Prostate gland (tissue), 2 donors: ENCODE data around the gene GPHB5. TPM values are rescaled to one million over a fixed set of nuclear protein-coding genes. Genes with fewer than 3 reads are reported as not detected.

ENCODE experiments used
- DNase-seq: peaks from one replicate; pipeline ENCODE4 v3.0.0-alpha.2; 2019; ENCODE audit warnings: low spot score
- H3K27ac ChIP-seq, 2 donors: fragments of 200-600 bp; sonication (generic); 2 replicates each; pipeline ENCODE4 v1.5.1; 2017 to 2019
- H3K27me3 ChIP-seq: fragments of 200-600 bp; sonication (generic); replicated peaks from 2 replicates; pipeline ENCODE4 v1.5.1; 2019; ENCODE audit not compliant: insufficient read depth
- H3K36me3 ChIP-seq, 2 donors: fragments of 200-600 bp; sonication (generic); 1 replicate in 1 of 2; 2 replicates in 1 of 2; pipeline versions ENCODE4 v1.5.1 to v1.8.1; 2017 to 2019
- H3K4me1 ChIP-seq: fragments of 200-600 bp; sonication (generic); replicated peaks from 2 replicates; pipeline ENCODE4 v1.5.1; 2019
- H3K4me3 ChIP-seq, 2 donors: fragments of 200-600 bp; sonication (generic); 2 replicates each; pipeline ENCODE4 v1.5.1; 2017 to 2019
- H3K9me3 ChIP-seq: fragments of 200-600 bp; sonication (generic); 2 replicates; pipeline ENCODE4 v1.5.1; 2017
- POLR2A ChIP-seq: fragments of 450-650 bp; IDR thresholded peaks from one replicate; pipeline ENCODE4 v1.6.1; 2016; ENCODE audit warnings: antibody characterized with exemption, mild to moderate bottlenecking
- POLR2AphosphoS5 ChIP-seq: sonication (generic); formaldehyde crosslinking; IDR thresholded peaks from one replicate; pipeline ENCODE4 v1.6.1; 2017; ENCODE audit warnings: antibody characterized with exemption
- WGBS: methylation state at CpG from one replicate; pipeline ENCODE4 v1.1.5; 2018; 5-methylcytosine and 5-hydroxymethylcytosine counted together
- intact Hi-C: fragments of 100-400 bp; cut with DNase I; formaldehyde crosslinking; loops from one replicate; pipeline ENCODE4 v1.14.2; 2022
- total RNA-seq, 2 donors: library from RNA; depleted of rRNA; stranded (reverse); fragments of >200 nt; gene quantifications; one replicate each; pipeline ENCODE4 v1.1.0, GENCODE V29; 2016
- TF ChIP-seq, protein P1 (sequence below), 4 experiments: fragments of 200-600 bp in 2 of 4; fragments of 450-650 bp in 2 of 4; sonication (generic) in 2 of 4; IDR thresholded peaks; 1 replicate in 3 of 4; 2 replicates in 1 of 4; pipeline ENCODE4 v1.5.1; 2016 to 2019; ENCODE audit warnings: antibody characterized with exemption in 4 of 4, mild to moderate bottlenecking in 2 of 4, moderate library complexity in 2 of 4

The GPHB5 gene
- total RNA-seq, 2 donors from 2014 or later = not detected

DNA sequence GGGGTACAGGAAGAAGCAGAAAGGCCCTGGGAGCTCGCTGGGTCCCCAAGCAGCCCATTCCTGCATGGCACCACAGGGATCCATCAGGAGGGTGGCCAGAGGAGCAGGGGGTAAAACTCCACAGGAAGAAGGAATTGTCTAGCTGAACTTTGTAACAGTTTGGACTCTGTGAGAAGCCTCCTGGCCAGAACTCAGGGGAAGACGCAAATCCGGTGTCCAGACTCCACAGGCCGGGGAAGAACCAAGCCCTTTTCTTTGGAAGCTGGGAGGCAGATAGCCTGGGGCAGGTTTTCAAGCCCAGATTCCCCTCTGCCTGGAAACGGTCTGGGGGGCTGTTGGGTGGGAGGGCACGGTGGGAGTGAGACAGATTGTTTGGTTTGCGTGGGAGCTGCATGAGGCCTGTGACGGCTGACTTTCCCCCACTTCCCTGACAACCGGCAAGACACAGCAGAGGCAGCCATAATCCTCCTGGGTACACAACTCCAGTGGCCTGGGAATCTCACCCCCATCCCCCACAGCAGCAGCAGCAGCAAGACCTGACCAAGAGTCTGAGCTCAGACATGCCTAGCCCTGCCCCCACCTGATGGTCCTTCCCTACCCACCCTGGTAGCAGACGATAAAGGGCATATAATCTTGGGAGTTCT, 16.7 kb downstream of the GPHB5 start:
- no peaks in the 10 kb centered on the region for H3K36me3 ChIP-seq
- intact Hi-C loops = no loop called here
- no peak overlapping the region for H3K4me3 ChIP-seq

DNA sequence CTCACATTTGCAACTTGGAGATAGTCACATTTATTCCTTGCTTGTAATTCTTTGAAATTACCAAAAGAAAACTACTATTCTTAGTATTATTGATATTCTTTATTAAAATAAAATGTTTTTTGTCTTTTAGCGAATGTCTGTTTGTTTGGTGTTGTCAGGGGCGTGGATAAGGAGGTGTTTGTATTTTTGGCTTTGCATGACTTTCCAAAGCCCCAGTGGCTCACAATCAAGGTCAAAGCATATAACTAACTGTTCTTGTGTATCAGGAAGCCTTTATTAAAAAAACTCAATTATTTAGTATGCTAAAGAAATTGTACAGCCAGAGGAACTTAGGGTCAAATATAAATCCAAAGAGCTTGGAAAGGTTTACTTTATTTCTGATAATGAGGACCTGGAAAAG, 17.9 kb downstream of the GPHB5 start:
- Histone ChIP-seq H3K27me3 (no peaks in the 10 kb centered on the region), H3K27ac (no peak overlapping the region), H3K4me3 (no peak overlapping the region), H3K4me1 (no peaks in the 10 kb centered on the region), H3K36me3 (no peaks in the 10 kb centered on the region), H3K9me3 (no peaks in the 10 kb centered on the region)
- intact Hi-C loops = no loop called here
- 93% methylated on average over 2 of the region's 2 CpGs for WGBS
- no peak for TF ChIP-seq POLR2A
- no peak for DNase-seq

More for the DNA sequence above, 16.7 kb downstream of the GPHB5 start:
- 71% methylated on average over 10 of the region's 10 CpGs for WGBS
- Histone ChIP-seq H3K27me3 (no peaks in the 10 kb centered on the region), H3K9me3 (no peaks in the 10 kb centered on the region), H3K27ac (no peak overlapping the region), H3K4me1 (no peaks in the 10 kb centered on the region)
- TF ChIP-seq POLR2A (no peak), POLR2AphosphoS5 (no peak)
- TF ChIP-seq, protein P1, sequence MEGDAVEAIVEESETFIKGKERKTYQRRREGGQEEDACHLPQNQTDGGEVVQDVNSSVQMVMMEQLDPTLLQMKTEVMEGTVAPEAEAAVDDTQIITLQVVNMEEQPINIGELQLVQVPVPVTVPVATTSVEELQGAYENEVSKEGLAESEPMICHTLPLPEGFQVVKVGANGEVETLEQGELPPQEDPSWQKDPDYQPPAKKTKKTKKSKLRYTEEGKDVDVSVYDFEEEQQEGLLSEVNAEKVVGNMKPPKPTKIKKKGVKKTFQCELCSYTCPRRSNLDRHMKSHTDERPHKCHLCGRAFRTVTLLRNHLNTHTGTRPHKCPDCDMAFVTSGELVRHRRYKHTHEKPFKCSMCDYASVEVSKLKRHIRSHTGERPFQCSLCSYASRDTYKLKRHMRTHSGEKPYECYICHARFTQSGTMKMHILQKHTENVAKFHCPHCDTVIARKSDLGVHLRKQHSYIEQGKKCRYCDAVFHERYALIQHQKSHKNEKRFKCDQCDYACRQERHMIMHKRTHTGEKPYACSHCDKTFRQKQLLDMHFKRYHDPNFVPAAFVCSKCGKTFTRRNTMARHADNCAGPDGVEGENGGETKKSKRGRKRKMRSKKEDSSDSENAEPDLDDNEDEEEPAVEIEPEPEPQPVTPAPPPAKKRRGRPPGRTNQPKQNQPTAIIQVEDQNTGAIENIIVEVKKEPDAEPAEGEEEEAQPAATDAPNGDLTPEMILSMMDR (IDR thresholded peaks at IDR 0.05) = no peak
- DNase-seq = no peak

DNA sequence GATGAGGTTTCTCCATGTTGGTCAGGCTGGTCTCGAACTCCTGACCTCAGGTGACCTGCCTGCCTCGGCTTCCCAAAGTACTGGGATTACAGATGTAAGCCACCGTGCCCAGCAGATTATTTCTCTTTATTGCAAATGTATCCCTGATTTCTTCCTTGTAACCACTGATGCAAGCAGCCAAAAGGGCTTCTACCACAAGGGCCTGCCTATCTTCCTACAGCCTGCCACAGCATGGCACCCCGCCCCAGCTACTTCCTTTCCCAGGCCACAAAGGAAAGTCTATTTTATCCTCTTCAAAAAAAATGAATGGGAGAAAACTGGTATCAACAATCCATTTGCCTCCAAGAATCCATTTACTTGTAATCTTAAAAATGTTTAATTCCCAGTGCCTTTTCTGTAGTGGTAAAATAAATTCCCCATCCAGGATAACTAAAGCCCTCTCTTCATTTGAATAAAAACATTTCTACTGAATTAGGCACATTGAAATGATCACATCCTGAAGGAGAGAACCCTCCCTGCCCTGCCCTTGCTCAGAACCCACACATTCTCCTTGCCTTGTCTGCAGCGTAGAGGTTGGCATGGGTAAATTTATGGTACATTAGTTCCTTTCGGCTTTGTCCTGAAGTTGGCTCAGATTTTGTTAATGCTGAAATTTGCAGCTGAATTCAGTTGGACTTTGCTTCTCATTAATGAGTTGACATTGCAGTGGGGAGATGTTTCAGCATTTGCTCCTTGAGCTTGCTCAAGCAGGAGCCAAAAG, 19.2 kb downstream of the GPHB5 start:
- WGBS = 73% methylated on average over 6 of the region's 6 CpGs
- TF ChIP-seq, protein P1 (IDR thresholded peaks at IDR 0.05) = no peak
- TF ChIP-seq POLR2AphosphoS5 (no peak), POLR2A (no peak)
- Histone ChIP-seq H3K36me3 (no peaks in the 10 kb centered on the region), H3K4me1 (no peaks in the 10 kb centered on the region), H3K27ac (no peak overlapping the region), H3K9me3 (no peaks in the 10 kb centered on the region), H3K27me3 (no peaks in the 10 kb centered on the region), H3K4me3 (no peak overlapping the region)
- DNase-seq = no peak
- intact Hi-C loops = no loop called here

GRCh38 chr14:63297372-63298063, 21.2 kb downstream of the GPHB5 start:
- DNase-seq = no peak
- WGBS = 71% methylated on average over 4 of the region's 4 CpGs
- Histone ChIP-seq H3K9me3 (no peaks in the 10 kb centered on the region), H3K27ac (no peak overlapping the region), H3K27me3 (no peaks in the 10 kb centered on the region), H3K4me3 (no peak overlapping the region), H3K4me1 (no peaks in the 10 kb centered on the region), H3K36me3 (no peaks in the 10 kb centered on the region)
- TF ChIP-seq POLR2A (no peak), POLR2AphosphoS5 (no peak)
- TF ChIP-seq, protein P1 (IDR thresholded peaks at IDR 0.05) = no peak
- intact Hi-C loops = no loop called here

GRCh38 chr14:63296060-63296563, 22.6 kb downstream of the GPHB5 start:
- Histone ChIP-seq H3K27ac (no peak overlapping the region), H3K4me1 (no peaks in the 10 kb centered on the region), H3K4me3 (no peak overlapping the region), H3K36me3 (no peaks in the 10 kb centered on the region), H3K27me3 (no peaks in the 10 kb centered on the region), H3K9me3 (no peaks in the 10 kb centered on the region)
- intact Hi-C loops = no loop called here
- TF ChIP-seq, protein P1 (IDR thresholded peaks at IDR 0.05) = no peak
- TF ChIP-seq POLR2A = no peak
- TF ChIP-seq POLR2AphosphoS5 = no peak
- DNase-seq = no peak
- 90% methylated on average over 6 of the region's 6 CpGs for WGBS
